Ovary (tissue), 3 donors: ENCODE measurements around the gene CRELD2.

Source experiments
- EP300 ChIP-seq: sonication (generic); formaldehyde crosslinking; IDR thresholded peaks from one replicate; pipeline ENCODE4 v1.6.1; 2017; ENCODE audit warnings: antibody characterized with exemption
- POLR2A ChIP-seq: fragments of 450-650 bp; IDR thresholded peaks from one replicate; pipeline ENCODE4 v1.6.1; 2017; ENCODE audit warnings: antibody characterized with exemption, mild to moderate bottlenecking, moderate library complexity
- TF ChIP-seq, protein P1 (sequence below), 3 donors: fragments of 450-650 bp in 2 of 3; fragments of 200-600 bp in 1 of 3; IDR thresholded peaks; one replicate each; pipeline versions ENCODE4 v1.5.1 to v1.8.0; 2016 to 2022; ENCODE audit warnings: antibody characterized with exemption in 3 of 3, mild to moderate bottlenecking in 1 of 3
- donor health status: DM: no; HTN: no; CAD: no.

DNA sequence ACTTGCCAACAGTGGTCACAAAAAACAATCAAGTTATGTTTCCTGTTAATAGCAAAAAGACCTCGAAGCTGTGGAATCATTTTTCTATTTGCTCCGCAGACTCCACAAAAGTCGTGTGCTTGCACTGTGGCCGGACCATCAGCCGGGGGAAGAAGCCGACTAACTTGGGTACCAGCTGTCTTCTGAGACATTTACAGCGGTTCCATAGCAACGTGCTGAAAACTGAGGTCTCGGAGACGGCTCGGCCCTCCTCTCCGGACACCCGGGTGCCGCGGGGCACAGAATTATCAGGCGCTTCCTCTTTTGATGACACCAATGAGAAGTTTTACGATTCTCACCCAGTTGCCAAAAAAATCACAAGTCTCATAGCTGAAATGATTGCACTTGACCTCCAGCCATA, 33.2 kb upstream of the CRELD2 start:
- TF ChIP-seq, protein P1, sequence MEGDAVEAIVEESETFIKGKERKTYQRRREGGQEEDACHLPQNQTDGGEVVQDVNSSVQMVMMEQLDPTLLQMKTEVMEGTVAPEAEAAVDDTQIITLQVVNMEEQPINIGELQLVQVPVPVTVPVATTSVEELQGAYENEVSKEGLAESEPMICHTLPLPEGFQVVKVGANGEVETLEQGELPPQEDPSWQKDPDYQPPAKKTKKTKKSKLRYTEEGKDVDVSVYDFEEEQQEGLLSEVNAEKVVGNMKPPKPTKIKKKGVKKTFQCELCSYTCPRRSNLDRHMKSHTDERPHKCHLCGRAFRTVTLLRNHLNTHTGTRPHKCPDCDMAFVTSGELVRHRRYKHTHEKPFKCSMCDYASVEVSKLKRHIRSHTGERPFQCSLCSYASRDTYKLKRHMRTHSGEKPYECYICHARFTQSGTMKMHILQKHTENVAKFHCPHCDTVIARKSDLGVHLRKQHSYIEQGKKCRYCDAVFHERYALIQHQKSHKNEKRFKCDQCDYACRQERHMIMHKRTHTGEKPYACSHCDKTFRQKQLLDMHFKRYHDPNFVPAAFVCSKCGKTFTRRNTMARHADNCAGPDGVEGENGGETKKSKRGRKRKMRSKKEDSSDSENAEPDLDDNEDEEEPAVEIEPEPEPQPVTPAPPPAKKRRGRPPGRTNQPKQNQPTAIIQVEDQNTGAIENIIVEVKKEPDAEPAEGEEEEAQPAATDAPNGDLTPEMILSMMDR (IDR thresholded peaks at IDR 0.05), result no peak
- TF ChIP-seq EP300, result no peak
- TF ChIP-seq POLR2A, result no peak
